HG03103 (cell line): ENCODE results near the gene PRICKLE4.
"Not testable (repeated sequence)": the region's sequence is repeated elsewhere in the genome, so short reads cannot be mapped to it uniquely, and the experiment has no call there.

Experiments
- ATAC-seq: cut with Tn5 transposase; IDR thresholded peaks from one replicate; pipeline ENCODE4 v1.9.1; 2021; ENCODE audit warnings: low read depth; ENCODE audit not compliant: unreplicated experiment

The PRICKLE4 gene

GRCh38 chr6:41790045-41790444 lies 9.5 kb downstream of the PRICKLE4 start:
- no peak for ATAC-seq

DNA sequence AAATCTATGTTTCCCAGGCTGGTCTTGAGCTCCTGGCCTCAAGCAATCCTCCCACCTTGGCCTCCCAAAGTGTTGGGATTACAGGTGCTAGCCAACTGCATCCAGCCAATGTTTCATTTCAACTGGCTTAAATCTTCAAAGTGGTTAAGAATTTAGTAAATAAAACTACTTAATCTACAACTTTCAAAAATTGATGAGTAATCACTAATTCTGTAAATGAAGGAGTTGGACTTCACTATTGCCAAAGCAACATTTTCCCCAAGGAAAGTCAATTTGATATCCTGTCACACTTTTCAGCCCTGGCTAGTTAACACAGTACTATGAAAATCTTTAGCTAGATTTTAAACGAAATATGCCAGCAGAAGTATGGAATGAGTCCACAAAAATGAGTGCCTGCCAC lies 10.7 kb downstream of the PRICKLE4 start:
- no peak for ATAC-seq

- ATAC-seq: no peak
These were observed 11.4 kb downstream of the PRICKLE4 start for GRCh38 chr6:41791984-41792383.

DNA sequence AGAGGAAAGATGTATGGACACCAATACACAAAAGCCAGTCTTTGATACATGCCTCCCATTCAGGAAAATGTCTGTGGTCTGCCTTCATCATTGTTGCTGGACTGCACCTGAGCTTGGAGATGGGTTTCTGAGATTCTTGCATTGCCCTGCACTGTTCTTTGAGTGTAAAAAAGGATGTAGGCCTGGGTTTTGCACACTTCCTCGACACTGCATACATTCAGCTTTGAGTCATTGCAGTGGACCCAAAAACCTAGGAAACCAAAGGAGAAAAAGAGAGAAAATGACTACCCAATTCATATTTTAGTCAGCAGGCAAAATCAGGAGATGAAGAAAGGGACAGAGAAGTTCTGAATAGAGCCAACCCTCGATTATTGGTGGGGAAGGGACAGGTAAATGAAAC lies 15.9 kb downstream of the PRICKLE4 start:
- no peak for ATAC-seq

DNA sequence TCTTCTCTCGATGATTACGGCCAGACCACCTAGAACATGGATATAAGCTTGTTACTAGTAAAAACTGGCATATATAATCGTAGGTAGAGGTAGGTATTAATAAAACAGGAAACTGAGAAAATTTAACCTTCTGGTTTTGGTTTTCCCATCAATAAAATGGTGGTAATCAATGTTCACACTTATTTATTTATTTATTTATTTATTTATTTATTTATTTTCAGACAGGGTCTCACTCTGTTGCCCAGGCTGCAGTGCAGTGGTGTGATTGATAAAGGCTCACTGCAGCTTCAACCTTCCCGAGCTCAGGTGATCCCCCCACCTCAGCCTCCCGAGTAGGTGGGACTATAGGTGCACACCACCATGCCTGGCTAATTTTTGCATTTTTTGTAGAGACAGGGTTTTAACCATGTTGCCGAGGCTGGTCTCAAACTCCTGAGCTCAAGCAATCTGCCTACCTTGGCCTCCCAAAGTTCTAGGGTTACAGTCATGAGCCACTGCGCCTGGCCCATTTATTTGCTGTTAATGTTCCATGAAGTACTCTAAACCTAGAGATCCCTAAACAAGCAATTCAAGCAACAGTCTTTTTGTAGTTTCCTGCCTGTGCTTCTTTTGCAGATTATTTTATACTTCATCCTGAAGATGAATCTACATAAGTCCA lies 18.4 kb downstream of the PRICKLE4 start:
- ATAC-seq: no peak

DNA sequence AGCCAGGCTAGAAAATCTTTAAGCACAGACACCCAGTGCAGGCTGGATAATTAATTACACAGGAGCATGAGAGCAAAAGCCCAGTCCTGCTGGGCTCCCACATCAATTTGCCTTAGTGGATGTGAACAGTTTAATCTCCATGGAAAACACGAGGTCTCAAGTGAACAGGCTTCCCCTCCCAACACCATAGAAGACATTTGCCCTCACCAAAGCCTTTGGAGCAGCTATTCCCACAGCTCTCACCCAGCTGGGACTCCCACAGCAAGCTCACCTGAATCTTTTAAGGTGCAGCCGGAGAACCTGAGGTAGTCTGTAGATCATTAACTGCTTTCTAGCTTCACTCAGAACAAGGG lies 19.0 kb downstream of the PRICKLE4 start:
- ATAC-seq: no peak

- no peak for ATAC-seq
These were observed 20.8 kb downstream of the PRICKLE4 start for GRCh38 chr6:41801380-41801779.

- no peak for ATAC-seq
These were observed 25.5 kb downstream of the PRICKLE4 start for GRCh38 chr6:41805830-41806774.

GRCh38 chr6:41811095-41811494 lies 30.5 kb downstream of the PRICKLE4 start:
- no peak for ATAC-seq

DNA sequence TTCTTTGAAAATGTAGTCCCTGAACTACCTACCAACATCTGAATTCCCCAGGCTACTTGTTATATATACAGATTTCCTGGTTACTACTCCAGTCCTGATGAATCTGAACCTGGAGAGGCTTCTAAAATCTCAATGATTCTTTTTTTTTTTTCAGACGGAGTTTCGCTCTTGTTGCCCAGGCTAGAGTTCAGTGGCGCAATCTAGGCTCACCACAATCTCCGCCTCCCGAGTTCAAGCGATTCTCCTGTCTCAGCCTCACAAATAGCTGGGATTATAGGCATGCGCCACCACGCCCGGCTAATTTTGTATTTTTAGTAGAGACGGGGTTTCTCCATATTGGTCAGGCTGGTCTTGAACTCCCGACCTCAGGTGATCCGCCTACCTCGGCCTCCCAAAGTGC lies 31.4 kb downstream of the PRICKLE4 start:
- not testable (repeated sequence) for ATAC-seq

DNA sequence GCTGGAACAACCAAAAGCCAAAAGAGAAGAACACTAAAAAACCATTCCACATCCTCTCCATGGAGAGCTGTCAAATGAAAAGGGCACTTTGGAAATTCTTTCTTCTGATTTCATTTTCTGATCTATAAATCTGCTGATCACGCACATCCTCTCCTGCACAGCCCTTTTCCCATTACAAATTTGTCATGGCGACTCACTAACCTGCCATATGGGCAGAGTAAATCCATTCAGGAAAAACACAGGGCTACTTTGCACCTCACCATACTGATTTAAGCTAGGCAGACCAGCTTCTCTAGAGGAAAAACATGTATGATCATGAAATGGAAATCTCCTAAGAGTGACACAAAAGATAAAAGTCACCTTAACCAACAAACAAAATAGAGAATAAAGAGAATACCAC lies 32.9 kb downstream of the PRICKLE4 start:
- ATAC-seq: no peak

DNA sequence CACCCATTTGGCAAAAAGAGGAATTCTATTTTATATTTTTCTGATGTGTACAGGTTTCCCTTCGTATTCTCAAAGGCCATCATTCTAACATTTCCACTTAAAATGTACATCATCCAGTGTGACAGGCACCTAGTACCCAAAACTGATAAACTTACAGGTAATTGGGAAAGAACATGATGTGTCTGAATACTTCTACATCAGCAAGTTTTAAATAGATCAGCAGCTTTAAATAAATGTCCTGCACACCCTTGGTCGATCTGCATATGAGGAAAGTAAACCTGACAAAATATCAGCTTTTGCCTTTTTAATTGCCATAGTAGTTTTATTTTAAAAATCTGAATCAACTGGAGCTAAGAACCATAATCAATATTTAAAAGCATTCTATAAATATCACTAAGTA lies 33.4 kb downstream of the PRICKLE4 start:
- no peak for ATAC-seq

GRCh38 chr6:41814629-41815028 lies 34.0 kb downstream of the PRICKLE4 start:
- ATAC-seq: no peak

GRCh38 chr6:41815587-41815986 lies 35.0 kb downstream of the PRICKLE4 start:
- ATAC-seq: no peak

GRCh38 chr6:41818271-41819054 lies 37.9 kb downstream of the PRICKLE4 start:
- no peak for ATAC-seq

GRCh38 chr6:41821266-41821665 lies 40.7 kb downstream of the PRICKLE4 start:
- no peak for ATAC-seq

DNA sequence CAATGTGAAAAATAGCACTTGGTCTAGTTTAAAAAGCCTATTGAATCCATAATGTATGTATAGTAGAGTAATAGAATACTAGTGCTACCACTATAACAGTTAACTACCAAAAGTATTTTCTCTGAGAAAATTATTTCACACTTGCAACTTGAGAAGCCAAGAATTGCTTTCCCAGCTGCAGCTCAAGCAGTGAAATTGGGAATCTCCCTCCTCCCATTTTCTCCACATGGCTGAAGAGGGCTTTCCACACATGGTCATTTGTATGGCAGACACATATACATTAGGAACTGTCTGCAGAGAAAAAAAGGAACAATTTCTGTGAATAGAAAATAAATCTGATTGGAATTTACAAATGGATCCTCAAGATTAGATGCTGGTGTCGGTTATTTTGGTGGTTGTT lies 41.4 kb downstream of the PRICKLE4 start:
- no peak for ATAC-seq

GRCh38 chr6:41823178-41823577 lies 42.6 kb downstream of the PRICKLE4 start:
- ATAC-seq: no peak

GRCh38 chr6:41824571-41825569 lies 44.3 kb downstream of the PRICKLE4 start:
- ATAC-seq: no peak
